Sigmoid colon (tissue), 4 donors: ENCODE measurements around the gene KCNJ15.

ENCODE experiments used
- EP300 ChIP-seq, 4 donors: sonication (generic); formaldehyde crosslinking; IDR thresholded peaks; one replicate each; pipeline ENCODE4 v1.6.1; 2017; ENCODE audit warnings: antibody characterized with exemption in 4 of 4
- POLR2A ChIP-seq, 2 donors: fragments of 450-650 bp; IDR thresholded peaks; one replicate each; pipeline ENCODE4 v1.6.1; 2016; ENCODE audit warnings: antibody characterized with exemption in 2 of 2, mild to moderate bottlenecking in 2 of 2, moderate library complexity in 2 of 2
- POLR2AphosphoS5 ChIP-seq, 4 donors: sonication (generic); formaldehyde crosslinking; IDR thresholded peaks; one replicate each; pipeline ENCODE4 v1.6.1; 2017; ENCODE audit warnings: antibody characterized with exemption in 4 of 4
- TF ChIP-seq, protein P1 (sequence below), 4 experiments: fragments of 450-650 bp in 3 of 4; fragments of 200-600 bp in 1 of 4; IDR thresholded peaks; one replicate each; pipeline ENCODE4 v1.5.1; 2016 to 2019; ENCODE audit warnings: antibody characterized with exemption in 4 of 4, mild to moderate bottlenecking in 3 of 4, moderate library complexity in 2 of 4

- TF ChIP-seq, protein P1, sequence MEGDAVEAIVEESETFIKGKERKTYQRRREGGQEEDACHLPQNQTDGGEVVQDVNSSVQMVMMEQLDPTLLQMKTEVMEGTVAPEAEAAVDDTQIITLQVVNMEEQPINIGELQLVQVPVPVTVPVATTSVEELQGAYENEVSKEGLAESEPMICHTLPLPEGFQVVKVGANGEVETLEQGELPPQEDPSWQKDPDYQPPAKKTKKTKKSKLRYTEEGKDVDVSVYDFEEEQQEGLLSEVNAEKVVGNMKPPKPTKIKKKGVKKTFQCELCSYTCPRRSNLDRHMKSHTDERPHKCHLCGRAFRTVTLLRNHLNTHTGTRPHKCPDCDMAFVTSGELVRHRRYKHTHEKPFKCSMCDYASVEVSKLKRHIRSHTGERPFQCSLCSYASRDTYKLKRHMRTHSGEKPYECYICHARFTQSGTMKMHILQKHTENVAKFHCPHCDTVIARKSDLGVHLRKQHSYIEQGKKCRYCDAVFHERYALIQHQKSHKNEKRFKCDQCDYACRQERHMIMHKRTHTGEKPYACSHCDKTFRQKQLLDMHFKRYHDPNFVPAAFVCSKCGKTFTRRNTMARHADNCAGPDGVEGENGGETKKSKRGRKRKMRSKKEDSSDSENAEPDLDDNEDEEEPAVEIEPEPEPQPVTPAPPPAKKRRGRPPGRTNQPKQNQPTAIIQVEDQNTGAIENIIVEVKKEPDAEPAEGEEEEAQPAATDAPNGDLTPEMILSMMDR (IDR thresholded peaks at IDR 0.05): no peak
- no peak for TF ChIP-seq POLR2A (IDR thresholded peaks at IDR 0.05)
- no peak for TF ChIP-seq POLR2AphosphoS5 (IDR thresholded peaks at IDR 0.05)
- TF ChIP-seq EP300 (IDR thresholded peaks at IDR 0.05): no peak
These were observed 30.1 kb downstream of the KCNJ15 start for GRCh38 chr21:38286739-38287471.
